ENCODE measurements around the gene HOXA10.

The HOXA10 gene

GRCh38 chr7:27202018-27202861, 28.1 kb upstream of the HOXA10 start:
- Histone ChIP-seq H3K27ac (ENCODE audit: low read length) (no peak overlapping the region), H3K4me3 (ENCODE audit: low read length) (no peak overlapping the region), H3K9me3 (ENCODE audit: control insufficient read depth, low read depth, low read length) (peaks cover 5% of the 10 kb centered on the region), H3K4me1 (ENCODE audit: control insufficient read depth, low read depth, low read length) (no peaks in the 10 kb centered on the region), H3K9ac (ENCODE audit: low read length) (no peak overlapping the region), H3K36me3 (ENCODE audit: control insufficient read depth, low read depth, low read length) (no peaks in the 10 kb centered on the region), H3K27me3 (ENCODE audit: control insufficient read depth, insufficient read depth, low read length) (peaks cover 98% of the 10 kb centered on the region)

GRCh38 chr7:27201580-27202017, 27.5 kb upstream of the HOXA10 start:
- H3K36me3 ChIP-seq (ENCODE audit: control insufficient read depth, low read depth, low read length): no peaks in the 10 kb centered on the region
- no peaks in the 10 kb centered on the region for H3K4me1 ChIP-seq (ENCODE audit: control insufficient read depth, low read depth, low read length)
- no peak overlapping the region for H3K4me3 ChIP-seq (ENCODE audit: low read length)
- H3K27me3 ChIP-seq (ENCODE audit: control insufficient read depth, insufficient read depth, low read length): peaks cover 98% of the 10 kb centered on the region
- no peak overlapping the region for H3K9ac ChIP-seq (ENCODE audit: low read length)
- no peak overlapping the region for H3K27ac ChIP-seq (ENCODE audit: low read length)
- peaks cover 5% of the 10 kb centered on the region for H3K9me3 ChIP-seq (ENCODE audit: control insufficient read depth, low read depth, low read length)

- Histone ChIP-seq H3K27ac (ENCODE audit: low read length) (no peak overlapping the region), H3K9ac (ENCODE audit: low read length) (no peak overlapping the region), H3K4me1 (ENCODE audit: control insufficient read depth, low read depth, low read length) (no peaks in the 10 kb centered on the region), H3K9me3 (ENCODE audit: control insufficient read depth, low read depth, low read length) (peaks cover 5% of the 10 kb centered on the region), H3K36me3 (ENCODE audit: control insufficient read depth, low read depth, low read length) (no peaks in the 10 kb centered on the region), H3K4me3 (ENCODE audit: low read length) (no peak overlapping the region), H3K27me3 (ENCODE audit: control insufficient read depth, insufficient read depth, low read length) (peaks cover 98% of the 10 kb centered on the region)
Observed at GRCh38 chr7:27200761-27201579, 26.9 kb upstream of the HOXA10 start.

- Histone ChIP-seq H3K27ac (ENCODE audit: low read length) (no peak within 1 kb of the TSS), H3K36me3 (ENCODE audit: control insufficient read depth, low read depth, low read length) (no peaks in the 10 kb centered on the region), H3K4me3 (ENCODE audit: low read length) (no peak within 1 kb of the TSS), H3K9ac (ENCODE audit: low read length) (no peak within 1 kb of the TSS), H3K4me1 (ENCODE audit: control insufficient read depth, low read depth, low read length) (no peaks in the 10 kb centered on the region), H3K27me3 (ENCODE audit: control insufficient read depth, insufficient read depth, low read length) (peaks cover 98% of the 10 kb centered on the region), H3K9me3 (ENCODE audit: control insufficient read depth, low read depth, low read length) (peaks cover 5% of the 10 kb centered on the region)
Observed at GRCh38 chr7:27199849-27200760, 26.0 kb upstream of the HOXA10 start, which contains the start of gene HOXA13. Gene HOXA13, minus strand, starts transcription at chr7:27200091. Its CDS starts 14 bp downstream, at chr7:27200077.

- peaks cover 98% of the 10 kb centered on the region for H3K27me3 ChIP-seq (ENCODE audit: control insufficient read depth, insufficient read depth, low read length)
- H3K9me3 ChIP-seq (ENCODE audit: control insufficient read depth, low read depth, low read length): peaks cover 5% of the 10 kb centered on the region
- H3K4me3 ChIP-seq (ENCODE audit: low read length): no peak overlapping the region
- H3K36me3 ChIP-seq (ENCODE audit: control insufficient read depth, low read depth, low read length): no peaks in the 10 kb centered on the region
- no peak overlapping the region for H3K9ac ChIP-seq (ENCODE audit: low read length)
- H3K4me1 ChIP-seq (ENCODE audit: control insufficient read depth, low read depth, low read length): no peaks in the 10 kb centered on the region
- H3K27ac ChIP-seq (ENCODE audit: low read length): no peak overlapping the region
Observed at GRCh38 chr7:27198871-27199801, 25.0 kb upstream of the HOXA10 start.

- H3K9me3 ChIP-seq (ENCODE audit: control insufficient read depth, low read depth, low read length): peaks cover 6% of the 10 kb centered on the region
- no peak overlapping the region for H3K9ac ChIP-seq (ENCODE audit: low read length)
- H3K36me3 ChIP-seq (ENCODE audit: control insufficient read depth, low read depth, low read length): no peaks in the 10 kb centered on the region
- H3K27me3 ChIP-seq (ENCODE audit: control insufficient read depth, insufficient read depth, low read length): peaks cover 98% of the 10 kb centered on the region
- H3K4me1 ChIP-seq (ENCODE audit: control insufficient read depth, low read depth, low read length): no peaks in the 10 kb centered on the region
- no peak overlapping the region for H3K4me3 ChIP-seq (ENCODE audit: low read length)
- no peak overlapping the region for H3K27ac ChIP-seq (ENCODE audit: low read length)
Observed at GRCh38 chr7:27198138-27198841, 24.2 kb upstream of the HOXA10 start.

- Histone ChIP-seq H3K9ac (ENCODE audit: low read length) (no peak overlapping the region), H3K9me3 (ENCODE audit: control insufficient read depth, low read depth, low read length) (peaks cover 7% of the 10 kb centered on the region), H3K36me3 (ENCODE audit: control insufficient read depth, low read depth, low read length) (no peaks in the 10 kb centered on the region), H3K4me1 (ENCODE audit: control insufficient read depth, low read depth, low read length) (no peaks in the 10 kb centered on the region), H3K27ac (ENCODE audit: low read length) (no peak overlapping the region), H3K4me3 (ENCODE audit: low read length) (no peak overlapping the region), H3K27me3 (ENCODE audit: control insufficient read depth, insufficient read depth, low read length) (peaks cover 98% of the 10 kb centered on the region)
Observed at GRCh38 chr7:27197137-27198042, 23.3 kb upstream of the HOXA10 start.

GRCh38 chr7:27196287-27196767, 22.2 kb upstream of the HOXA10 start:
- Histone ChIP-seq H3K27ac (ENCODE audit: low read length) (no peak overlapping the region), H3K9me3 (ENCODE audit: control insufficient read depth, low read depth, low read length) (peaks cover 7% of the 10 kb centered on the region), H3K36me3 (ENCODE audit: control insufficient read depth, low read depth, low read length) (no peaks in the 10 kb centered on the region), H3K9ac (ENCODE audit: low read length) (no peak overlapping the region), H3K27me3 (ENCODE audit: control insufficient read depth, insufficient read depth, low read length) (peaks cover 98% of the 10 kb centered on the region), H3K4me3 (ENCODE audit: low read length) (no peak overlapping the region), H3K4me1 (ENCODE audit: control insufficient read depth, low read depth, low read length) (no peaks in the 10 kb centered on the region)

GRCh38 chr7:27194686-27195379, 20.7 kb upstream of the HOXA10 start:
- Histone ChIP-seq H3K4me3 (ENCODE audit: low read length) (no peak overlapping the region), H3K9ac (ENCODE audit: low read length) (no peak overlapping the region), H3K36me3 (ENCODE audit: control insufficient read depth, low read depth, low read length) (no peaks in the 10 kb centered on the region), H3K4me1 (ENCODE audit: control insufficient read depth, low read depth, low read length) (no peaks in the 10 kb centered on the region), H3K9me3 (ENCODE audit: control insufficient read depth, low read depth, low read length) (peaks cover 14% of the 10 kb centered on the region), H3K27ac (ENCODE audit: low read length) (no peak overlapping the region), H3K27me3 (ENCODE audit: control insufficient read depth, insufficient read depth, low read length) (peaks cover 98% of the 10 kb centered on the region)

Data from iPS-18a (cell line).